ENCODE data around the gene CCDC136. TPM values are rescaled to one million over a fixed set of nuclear protein-coding genes. Genes with fewer than 3 reads are reported as not detected.

Gene CCDC136
- total RNA-seq, 4 donors from 2014 or later: 20.7 to 36.5 (median 33.7) TPM

GRCh38 chr7:128836729-128837348, 45.1 kb downstream of the CCDC136 start:
- Histone ChIP-seq H3K27ac (replicated peaks in 1 of 4) (peak overlapping the region; percentile 97 to 99 (median 98)), H3K4me1 (peaks cover 46 to 73% (median 64%) of the 10 kb centered on the region in 4 donors), H3K36me3 (peaks cover 30 to 71% (median 70%) of the 10 kb centered on the region in 4 donors), H3K27me3 (no peaks in the 10 kb centered on the region), H3K9me3 (no peaks in the 10 kb centered on the region), H3K4me3 (no peak overlapping the region)
- DNase-seq (ENCODE audit: extremely low spot score): no peak
- TF ChIP-seq POLR2AphosphoS5 (IDR thresholded peaks at IDR 0.05) (no peak), POLR2A (IDR thresholded peaks at IDR 0.05; ENCODE audit: low read depth) (no peak), EP300 (IDR thresholded peaks at IDR 0.05) (no peak), CTCF (IDR thresholded peaks at IDR 0.05) (no peak)
- intact Hi-C loops (cut with DNase I): no loop called here
- WGBS: 88% methylated on average over 10 of the region's 14 CpGs

GRCh38 chr7:128837521-128837921, 45.8 kb downstream of the CCDC136 start:
- H3K9me3 ChIP-seq: no peaks in the 10 kb centered on the region
- WGBS: 88% methylated on average over 14 of the region's 16 CpGs
- peak overlapping the region; percentile 97 to 99 (median 98) for H3K27ac ChIP-seq (replicated peaks in 1 of 4)
- no peak for DNase-seq (ENCODE audit: extremely low spot score)
- H3K4me3 ChIP-seq: no peak overlapping the region
- H3K36me3 ChIP-seq: peaks cover 34 to 78% (median 76%) of the 10 kb centered on the region in 4 donors
- peak in 1 of 2 donors; percentile 7 for TF ChIP-seq POLR2AphosphoS5 (IDR thresholded peaks at IDR 0.05)
- no peak for TF ChIP-seq EP300 (IDR thresholded peaks at IDR 0.05)
- no peaks in the 10 kb centered on the region for H3K27me3 ChIP-seq
- H3K4me1 ChIP-seq: peaks cover 39 to 69% (median 60%) of the 10 kb centered on the region in 4 donors
- intact Hi-C loops (cut with DNase I): no loop called here

- Histone ChIP-seq H3K4me1 (peaks cover 32 to 62% (median 53%) of the 10 kb centered on the region in 4 donors), H3K4me3 (no peak overlapping the region), H3K36me3 (peaks cover 42 to 85% (median 84%) of the 10 kb centered on the region in 4 donors), H3K9me3 (no peaks in the 10 kb centered on the region), H3K27me3 (no peaks in the 10 kb centered on the region), H3K27ac (replicated peaks in 1 of 4) (peak overlapping the region; percentile 97 to 99 (median 98))
- 86% methylated on average over 14 of the region's 22 CpGs for WGBS
- TF ChIP-seq POLR2A (IDR thresholded peaks at IDR 0.05; ENCODE audit: low read depth) (no peak), POLR2AphosphoS5 (IDR thresholded peaks at IDR 0.05) (peak in 1 of 2 donors; percentile 17)
- intact Hi-C loops (cut with DNase I): no loop called here
- no peak for DNase-seq (ENCODE audit: extremely low spot score)
Measured at GRCh38 chr7:128838109-128838779, 46.5 kb downstream of the CCDC136 start.

- peak overlapping the region; percentile 97 to 99 (median 98) for H3K27ac ChIP-seq (replicated peaks in 1 of 4)
- H3K4me1 ChIP-seq: peaks cover 23 to 53% (median 44%) of the 10 kb centered on the region in 4 donors
- H3K27me3 ChIP-seq: no peaks in the 10 kb centered on the region
- TF ChIP-seq POLR2AphosphoS5 (IDR thresholded peaks at IDR 0.05): no peak
- TF ChIP-seq EP300 (IDR thresholded peaks at IDR 0.05): no peak
- no peak for TF ChIP-seq CTCF (IDR thresholded peaks at IDR 0.05)
- no peak for TF ChIP-seq POLR2A (IDR thresholded peaks at IDR 0.05; ENCODE audit: low read depth)
- intact Hi-C loops (cut with DNase I): no loop called here
- WGBS: 77% methylated on average over 17 of the region's 17 CpGs
- DNase-seq (ENCODE audit: extremely low spot score): no peak
- peaks cover 50 to 94% (median 93%) of the 10 kb centered on the region in 4 donors for H3K36me3 ChIP-seq
- no peaks in the 10 kb centered on the region for H3K9me3 ChIP-seq
- no peak overlapping the region for H3K4me3 ChIP-seq
Measured at GRCh38 chr7:128838981-128839731, 47.4 kb downstream of the CCDC136 start.

- WGBS: 83% methylated on average over 1 of the region's 13 CpGs
- H3K9me3 ChIP-seq: no peaks in the 10 kb centered on the region
- intact Hi-C loops (cut with DNase I): no loop called here
- H3K27me3 ChIP-seq: no peaks in the 10 kb centered on the region
- H3K36me3 ChIP-seq: peaks cover 56 to 99% (median 99%) of the 10 kb centered on the region in 4 donors
- H3K4me3 ChIP-seq: no peak overlapping the region
- no peak for DNase-seq (ENCODE audit: extremely low spot score)
- peaks cover 22 to 47% (median 38%) of the 10 kb centered on the region in 4 donors for H3K4me1 ChIP-seq
- peak overlapping the region; percentile 97 to 99 (median 98) for H3K27ac ChIP-seq (replicated peaks in 1 of 4)
- TF ChIP-seq POLR2AphosphoS5 (IDR thresholded peaks at IDR 0.05) (no peak), EP300 (IDR thresholded peaks at IDR 0.05) (no peak), CTCF (IDR thresholded peaks at IDR 0.05) (no peak), POLR2A (IDR thresholded peaks at IDR 0.05; ENCODE audit: low read depth) (no peak)
Measured at GRCh38 chr7:128839751-128840177, 48.0 kb downstream of the CCDC136 start.

Data from esophagus muscularis mucosa (tissue), 4 donors.